Measurements from ENCODE around the gene C2CD3.

GRCh38 chr11:74011360-74012073, 159.3 kb downstream of the C2CD3 start:
- TF ChIP-seq CTCF (IDR thresholded peaks at IDR 0.05) (no peak), POLR2A (IDR thresholded peaks at IDR 0.05) (no peak), EP300 (IDR thresholded peaks at IDR 0.05) (no peak), POLR2AphosphoS5 (IDR thresholded peaks at IDR 0.05) (no peak)

Measured in gastroesophageal sphincter (tissue), 3 donors.